ENCODE measurements around the gene PTPN4. TPM values are rescaled to one million over a fixed set of nuclear protein-coding genes. Genes with fewer than 3 reads are reported as not detected.

Gene PTPN4
- total and polyA plus RNA-seq, 2 experiments from 2014 or later = 41.6 to 90.4 TPM

GRCh38 chr2:119941981-119942513 is 182.3 kb downstream of the PTPN4 start:
- Histone ChIP-seq H3K27ac (ENCODE audit: low read depth) (no peak overlapping the region), H3K9me2 (ENCODE audit: insufficient read depth) (no peaks in the 10 kb centered on the region), H3K79me2 (replicated peaks; ENCODE audit: insufficient read depth) (no peaks in the 10 kb centered on the region), H3F3A (replicated peaks; ENCODE audit: low read depth) (no peaks in the 10 kb centered on the region), H3K27me3 (ENCODE audit: insufficient read depth) (no peaks in the 10 kb centered on the region), H3K4me3 (no peak overlapping the region), H3K4me1 (ENCODE audit: insufficient read depth) (no peaks in the 10 kb centered on the region), H4K20me1 (replicated peaks; ENCODE audit: insufficient read depth) (no peaks in the 10 kb centered on the region), H2AFZ (no peak overlapping the region), H3K36me3 (ENCODE audit: insufficient read depth) (0 out of 2 replicates have a peak, but pooled peaks cover 5% of the 10 kb centered on the region), H3K4me2 (no peak overlapping the region)
- H3K27ac Mint-ChIP-seq = no peak overlapping the region
- DNase-seq (ENCODE audit: low spot score) (no peak), ATAC-seq (no peak)
- H3K4me1 Mint-ChIP-seq = no peaks in the 10 kb centered on the region
- peaks cover 17% of the 10 kb centered on the region for H3K36me3 Mint-ChIP-seq (ENCODE audit: low read depth)
- H3K27me3 Mint-ChIP-seq (ENCODE audit: insufficient read depth, low read depth, poor library complexity) = peaks cover 2% of the 10 kb centered on the region
- no peaks in the 10 kb centered on the region for H3K9me3 Mint-ChIP-seq
- no peak overlapping the region for H3K4me3 Mint-ChIP-seq
- TF ChIP-seq CTCF (conservative IDR thresholded peaks at IDR 0.05; ENCODE audit: low read depth in 2 of 2) (no peak), JUNB (IDR thresholded peaks at IDR 0.05; ENCODE audit: unreplicated experiment) (no peak), ZNF331 (CRISPR knock-in tag; IDR thresholded peaks at IDR 0.05; ENCODE audit: low read depth) (no peak), EZH2 (IDR thresholded peaks at IDR 0.05; ENCODE audit: low read depth, unreplicated experiment) (no peak), STAT1 (IDR thresholded peaks at IDR 0.05; ENCODE audit: unreplicated experiment) (no peak), ETS1 (IDR thresholded peaks at IDR 0.05) (no peak), ZNF462 (CRISPR knock-in tag; IDR thresholded peaks at IDR 0.05) (no peak), ZNF114 (CRISPR knock-in tag; IDR thresholded peaks at IDR 0.05) (no peak), EZH2phosphoT487 (IDR thresholded peaks at IDR 0.05; ENCODE audit: unreplicated experiment) (no peak), NANOG (IDR thresholded peaks at IDR 0.05; ENCODE audit: borderline replicate concordance) (no peak), CREB1 (CRISPR knock-in tag; IDR thresholded peaks at IDR 0.05; ENCODE audit: low read depth) (no peak), POLR2AphosphoS5 (IDR thresholded peaks at IDR 0.05; ENCODE audit: low read depth) (no peak)
- TF ChIP-seq, protein P1, sequence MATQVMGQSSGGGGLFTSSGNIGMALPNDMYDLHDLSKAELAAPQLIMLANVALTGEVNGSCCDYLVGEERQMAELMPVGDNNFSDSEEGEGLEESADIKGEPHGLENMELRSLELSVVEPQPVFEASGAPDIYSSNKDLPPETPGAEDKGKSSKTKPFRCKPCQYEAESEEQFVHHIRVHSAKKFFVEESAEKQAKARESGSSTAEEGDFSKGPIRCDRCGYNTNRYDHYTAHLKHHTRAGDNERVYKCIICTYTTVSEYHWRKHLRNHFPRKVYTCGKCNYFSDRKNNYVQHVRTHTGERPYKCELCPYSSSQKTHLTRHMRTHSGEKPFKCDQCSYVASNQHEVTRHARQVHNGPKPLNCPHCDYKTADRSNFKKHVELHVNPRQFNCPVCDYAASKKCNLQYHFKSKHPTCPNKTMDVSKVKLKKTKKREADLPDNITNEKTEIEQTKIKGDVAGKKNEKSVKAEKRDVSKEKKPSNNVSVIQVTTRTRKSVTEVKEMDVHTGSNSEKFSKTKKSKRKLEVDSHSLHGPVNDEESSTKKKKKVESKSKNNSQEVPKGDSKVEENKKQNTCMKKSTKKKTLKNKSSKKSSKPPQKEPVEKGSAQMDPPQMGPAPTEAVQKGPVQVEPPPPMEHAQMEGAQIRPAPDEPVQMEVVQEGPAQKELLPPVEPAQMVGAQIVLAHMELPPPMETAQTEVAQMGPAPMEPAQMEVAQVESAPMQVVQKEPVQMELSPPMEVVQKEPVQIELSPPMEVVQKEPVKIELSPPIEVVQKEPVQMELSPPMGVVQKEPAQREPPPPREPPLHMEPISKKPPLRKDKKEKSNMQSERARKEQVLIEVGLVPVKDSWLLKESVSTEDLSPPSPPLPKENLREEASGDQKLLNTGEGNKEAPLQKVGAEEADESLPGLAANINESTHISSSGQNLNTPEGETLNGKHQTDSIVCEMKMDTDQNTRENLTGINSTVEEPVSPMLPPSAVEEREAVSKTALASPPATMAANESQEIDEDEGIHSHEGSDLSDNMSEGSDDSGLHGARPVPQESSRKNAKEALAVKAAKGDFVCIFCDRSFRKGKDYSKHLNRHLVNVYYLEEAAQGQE (IDR thresholded peaks at IDR 0.05; ENCODE audit: unreplicated experiment) = no peak

Data from GM23338 (cell line).